ENCODE measurements around the gene AGTRAP.

The AGTRAP gene

GRCh38 chr1:11748294-11749202 is 12.6 kb downstream of the AGTRAP start:
- Histone ChIP-seq H3K36me3 (replicated peaks; ENCODE audit: low read depth, low read length) (no peaks in the 10 kb centered on the region), H3K27ac (ENCODE audit: low read length) (no peak overlapping the region), H3K4me1 (ENCODE audit: low read length) (no peaks in the 10 kb centered on the region), H3K9ac (ENCODE audit: low read length) (no peak overlapping the region), H3K27me3 (ENCODE audit: low read depth, low read length) (no peaks in the 10 kb centered on the region), H3K4me2 (ENCODE audit: low read length) (no peak overlapping the region), H2AFZ (ENCODE audit: low read depth, low read length) (no peak overlapping the region), H4K20me1 (ENCODE audit: insufficient read depth, low read length) (no peaks in the 10 kb centered on the region), H3K9me3 (ENCODE audit: insufficient read depth, low read length) (no peaks in the 10 kb centered on the region), H3K79me2 (ENCODE audit: low read length) (no peaks in the 10 kb centered on the region), H3K4me3 (ENCODE audit: low read length) (no peak overlapping the region)
- TF ChIP-seq CTCF (IDR thresholded peaks at IDR 0.05; ENCODE audit: low read depth, low read length) (no peak), EZH2phosphoT487 (IDR thresholded peaks at IDR 0.05; ENCODE audit: low read depth) (no peak)

DNA sequence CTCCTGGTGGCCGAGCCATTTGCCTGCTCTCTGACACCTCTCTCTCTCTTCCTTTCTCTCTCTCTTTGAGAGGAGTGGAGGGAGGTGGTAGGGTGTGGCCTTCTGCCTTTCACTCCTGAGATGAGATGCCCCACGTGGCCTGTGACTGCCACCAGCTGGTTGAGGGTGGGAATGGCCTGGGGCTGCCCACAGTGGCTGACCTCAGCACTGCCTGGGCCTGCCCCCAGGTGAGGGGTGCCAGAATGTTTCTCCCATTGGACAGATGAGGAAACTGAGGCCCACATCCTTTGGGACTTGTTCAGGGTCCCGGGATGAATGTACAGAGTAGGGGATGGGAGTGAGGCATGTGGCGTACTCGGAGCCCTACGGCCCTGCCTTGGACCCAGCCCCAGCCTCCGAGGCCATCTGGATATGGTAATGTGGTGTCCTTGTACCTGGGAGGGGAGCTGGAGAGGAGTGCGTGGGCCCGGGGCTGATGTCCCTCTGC is 13.3 kb downstream of the AGTRAP start:
- no peaks in the 10 kb centered on the region for H3K79me2 ChIP-seq (ENCODE audit: low read length)
- no peaks in the 10 kb centered on the region for H3K36me3 ChIP-seq (replicated peaks; ENCODE audit: low read depth, low read length)
- no peak overlapping the region for H3K27ac ChIP-seq (ENCODE audit: low read length)
- no peaks in the 10 kb centered on the region for H4K20me1 ChIP-seq (ENCODE audit: insufficient read depth, low read length)
- H3K9ac ChIP-seq (ENCODE audit: low read length): no peak overlapping the region
- no peak overlapping the region for H3K4me2 ChIP-seq (ENCODE audit: low read length)
- no peaks in the 10 kb centered on the region for H3K27me3 ChIP-seq (ENCODE audit: low read depth, low read length)
- no peak overlapping the region for H2AFZ ChIP-seq (ENCODE audit: low read depth, low read length)
- TF ChIP-seq EZH2phosphoT487 (IDR thresholded peaks at IDR 0.05; ENCODE audit: low read depth): no peak
- TF ChIP-seq CTCF (IDR thresholded peaks at IDR 0.05; ENCODE audit: low read depth, low read length): no peak
- H3K9me3 ChIP-seq (ENCODE audit: insufficient read depth, low read length): no peaks in the 10 kb centered on the region
- H3K4me3 ChIP-seq (ENCODE audit: low read length): no peak overlapping the region
- H3K4me1 ChIP-seq (ENCODE audit: low read length): no peaks in the 10 kb centered on the region

GRCh38 chr1:11749996-11750395 is 14.1 kb downstream of the AGTRAP start:
- H3K4me1 ChIP-seq (ENCODE audit: low read length): no peaks in the 10 kb centered on the region
- no peaks in the 10 kb centered on the region for H3K79me2 ChIP-seq (ENCODE audit: low read length)
- H3K4me3 ChIP-seq (ENCODE audit: low read length): no peak overlapping the region
- no peaks in the 10 kb centered on the region for H3K9me3 ChIP-seq (ENCODE audit: insufficient read depth, low read length)
- H4K20me1 ChIP-seq (ENCODE audit: insufficient read depth, low read length): no peaks in the 10 kb centered on the region
- H3K27ac ChIP-seq (ENCODE audit: low read length): no peak overlapping the region
- no peaks in the 10 kb centered on the region for H3K36me3 ChIP-seq (replicated peaks; ENCODE audit: low read depth, low read length)
- no peak for TF ChIP-seq EZH2phosphoT487 (IDR thresholded peaks at IDR 0.05; ENCODE audit: low read depth)
- no peak for TF ChIP-seq CTCF (IDR thresholded peaks at IDR 0.05; ENCODE audit: low read depth, low read length)
- no peak overlapping the region for H3K9ac ChIP-seq (ENCODE audit: low read length)
- no peak overlapping the region for H3K4me2 ChIP-seq (ENCODE audit: low read length)
- H3K27me3 ChIP-seq (ENCODE audit: low read depth, low read length): no peaks in the 10 kb centered on the region
- no peak overlapping the region for H2AFZ ChIP-seq (ENCODE audit: low read depth, low read length)

DNA sequence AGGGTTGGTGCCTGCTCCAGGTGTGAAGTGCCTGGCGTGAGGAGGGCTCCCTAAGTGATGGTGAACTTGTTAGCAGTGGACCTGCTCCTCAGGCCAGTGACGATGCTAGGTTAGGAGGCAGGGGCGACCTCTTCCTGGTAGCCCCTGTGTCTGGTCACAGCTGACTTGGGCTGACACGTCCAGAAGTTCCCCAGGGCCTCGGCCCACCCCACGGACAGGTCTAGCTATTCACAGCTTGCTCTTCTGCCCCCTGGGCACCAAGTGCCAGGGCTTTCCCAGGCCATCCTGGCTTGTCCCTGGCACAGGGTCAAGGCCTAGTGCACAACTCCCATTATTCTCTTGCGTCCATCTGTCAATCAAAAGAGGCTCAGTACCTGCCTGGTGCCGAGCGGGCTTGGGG is 15.2 kb downstream of the AGTRAP start:
- H3K9ac ChIP-seq (ENCODE audit: low read length): no peak overlapping the region
- no peak overlapping the region for H3K4me2 ChIP-seq (ENCODE audit: low read length)
- no peaks in the 10 kb centered on the region for H3K27me3 ChIP-seq (ENCODE audit: low read depth, low read length)
- no peaks in the 10 kb centered on the region for H3K4me1 ChIP-seq (ENCODE audit: low read length)
- no peak overlapping the region for H3K27ac ChIP-seq (ENCODE audit: low read length)
- H2AFZ ChIP-seq (ENCODE audit: low read depth, low read length): no peak overlapping the region
- no peaks in the 10 kb centered on the region for H3K9me3 ChIP-seq (ENCODE audit: insufficient read depth, low read length)
- TF ChIP-seq CTCF (IDR thresholded peaks at IDR 0.05; ENCODE audit: low read depth, low read length): no peak
- TF ChIP-seq EZH2phosphoT487 (IDR thresholded peaks at IDR 0.05; ENCODE audit: low read depth): no peak
- H3K79me2 ChIP-seq (ENCODE audit: low read length): no peaks in the 10 kb centered on the region
- H3K4me3 ChIP-seq (ENCODE audit: low read length): no peak overlapping the region
- no peaks in the 10 kb centered on the region for H3K36me3 ChIP-seq (replicated peaks; ENCODE audit: low read depth, low read length)
- H4K20me1 ChIP-seq (ENCODE audit: insufficient read depth, low read length): no peaks in the 10 kb centered on the region

All from OCI-LY3 (cell line).